HG02973 (cell line): ENCODE results near the gene ULK3.
"Not testable (repeated sequence)": the region's sequence is repeated elsewhere in the genome, so short reads cannot be mapped to it uniquely, and the experiment has no call there.

Source experiments
- ATAC-seq: cut with Tn5 transposase; IDR thresholded peaks from one replicate; pipeline ENCODE4 v1.9.1; 2021; ENCODE audit warnings: moderate library complexity; ENCODE audit not compliant: unreplicated experiment

The ULK3 gene

GRCh38 chr15:74842581-74843444 lies at the start of gene ULK3:
ULK3 (minus strand) TSS chr15:74843156; CDS start chr15:74843105, 51 bp downstream.
- ATAC-seq, result peak; percentile 77

DNA sequence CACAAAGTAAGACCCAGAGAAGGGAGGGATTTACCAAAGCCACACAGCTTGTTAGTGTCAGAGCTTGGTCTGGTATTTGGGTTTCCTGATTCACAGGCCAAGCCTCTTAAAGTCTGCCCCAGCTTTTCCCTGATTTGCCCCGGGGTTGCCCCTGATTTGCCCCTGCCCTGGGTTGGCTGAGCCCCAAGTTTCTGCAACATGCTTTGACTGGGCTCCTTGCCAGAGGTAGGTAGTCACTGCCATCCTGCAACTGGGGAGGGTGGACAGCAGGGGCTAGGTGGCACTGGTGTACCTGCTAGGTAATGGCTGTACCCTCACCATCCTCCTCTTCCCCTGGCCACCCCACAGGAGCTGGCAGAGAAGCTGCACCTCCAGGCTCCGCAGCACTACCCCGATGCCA lies 49.4 kb upstream of the ULK3 start:
- no peak for ATAC-seq

DNA sequence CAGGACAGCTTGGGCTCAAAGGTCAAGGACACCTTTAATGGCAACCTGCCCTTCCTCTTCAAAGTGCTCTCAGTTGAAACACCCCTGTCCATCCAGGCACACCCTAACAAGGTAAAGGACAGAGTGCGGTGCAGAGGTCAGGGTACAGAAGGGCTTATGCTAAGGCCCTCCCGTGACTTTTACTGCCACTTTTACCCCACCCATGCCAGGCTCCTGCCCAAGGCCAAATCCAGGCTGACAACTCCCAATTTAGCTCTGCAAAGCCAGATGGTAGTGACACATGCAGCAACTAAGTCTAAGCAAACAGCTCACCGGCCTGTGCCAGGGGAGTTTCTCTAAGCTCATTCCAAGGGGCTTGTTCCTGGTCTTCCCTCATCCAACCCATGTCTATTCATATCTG lies 48.5 kb upstream of the ULK3 start:
- ATAC-seq, result no peak

DNA sequence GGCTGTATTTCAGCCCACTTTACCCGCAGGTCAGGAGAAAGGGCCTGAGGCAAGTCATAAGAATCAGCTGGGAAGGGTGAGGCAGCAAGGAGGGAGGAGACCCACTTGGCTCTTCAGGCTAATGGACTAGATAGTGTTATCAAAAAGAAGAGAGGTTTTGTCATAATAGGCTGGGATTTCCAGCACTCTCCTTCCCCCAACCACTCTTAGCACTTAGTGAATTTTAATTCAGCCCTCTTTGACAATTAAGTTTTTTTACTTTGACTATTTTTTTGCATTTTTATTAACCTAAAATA lies 47.7 kb upstream of the ULK3 start:
- ATAC-seq, result no peak

GRCh38 chr15:74889883-74890664 lies 47.1 kb upstream of the ULK3 start, which contains the start of gene MPI:
MPI (plus strand) TSS chr15:74890042; CDS start chr15:74890074, 32 bp downstream.
- ATAC-seq, result peak; percentile 87

DNA sequence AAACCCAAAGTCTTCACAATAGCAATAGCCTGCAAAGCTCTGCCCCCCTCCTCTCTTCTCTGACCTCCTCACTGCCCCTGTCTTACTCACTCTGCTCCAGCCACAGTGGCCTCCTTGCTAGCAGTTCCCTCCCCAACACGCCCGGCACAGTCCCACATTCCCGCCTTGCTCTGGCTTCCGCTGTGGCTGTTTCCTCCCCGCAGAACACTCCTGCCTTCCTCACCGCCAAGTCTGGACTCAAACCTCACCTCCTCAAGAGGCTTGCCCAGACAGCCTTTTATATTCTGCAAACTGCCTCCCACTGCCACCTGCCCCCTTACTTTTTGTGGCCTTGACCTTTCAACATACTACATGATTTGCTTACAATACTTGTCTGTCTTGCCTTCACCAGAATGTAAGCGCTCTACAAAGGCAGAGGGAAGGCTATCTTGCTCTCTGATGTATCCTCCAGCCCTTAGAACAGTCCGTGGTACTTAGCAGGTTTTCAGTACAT lies 46.5 kb upstream of the ULK3 start:
- no peak for ATAC-seq

- ATAC-seq, result no peak
These were observed 45.8 kb upstream of the ULK3 start for GRCh38 chr15:74888716-74889115.

DNA sequence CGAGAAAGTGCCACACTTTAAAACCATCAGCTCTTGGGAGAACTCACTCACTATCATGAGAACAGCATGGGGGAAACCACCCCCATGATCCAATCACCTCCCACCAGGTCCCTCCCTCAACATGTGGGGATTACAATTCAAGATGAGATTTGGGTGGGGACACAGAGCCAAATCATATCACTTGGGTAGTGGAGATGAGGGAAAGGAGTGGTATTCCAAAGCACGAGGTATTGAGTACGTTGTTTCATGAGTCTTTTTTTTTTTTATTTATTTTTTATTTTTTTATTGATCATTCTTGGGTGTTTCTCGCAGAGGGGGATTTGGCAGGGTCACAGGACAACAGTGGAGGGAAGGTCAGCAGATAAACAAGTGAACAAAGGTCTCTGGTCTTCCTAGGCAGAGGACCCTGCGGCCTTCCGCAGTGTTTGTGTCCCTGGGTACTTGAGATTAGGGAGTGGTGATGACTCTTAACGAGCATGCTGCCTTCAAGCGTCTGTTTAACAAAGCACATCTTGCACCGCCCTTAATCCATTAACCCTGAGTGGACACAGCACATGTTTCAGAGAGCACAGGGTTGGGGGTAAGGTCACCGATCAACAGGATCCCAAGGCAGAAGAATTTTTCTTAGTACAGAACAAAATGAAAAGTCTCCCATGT lies 44.7 kb upstream of the ULK3 start:
- not testable (repeated sequence) for ATAC-seq

DNA sequence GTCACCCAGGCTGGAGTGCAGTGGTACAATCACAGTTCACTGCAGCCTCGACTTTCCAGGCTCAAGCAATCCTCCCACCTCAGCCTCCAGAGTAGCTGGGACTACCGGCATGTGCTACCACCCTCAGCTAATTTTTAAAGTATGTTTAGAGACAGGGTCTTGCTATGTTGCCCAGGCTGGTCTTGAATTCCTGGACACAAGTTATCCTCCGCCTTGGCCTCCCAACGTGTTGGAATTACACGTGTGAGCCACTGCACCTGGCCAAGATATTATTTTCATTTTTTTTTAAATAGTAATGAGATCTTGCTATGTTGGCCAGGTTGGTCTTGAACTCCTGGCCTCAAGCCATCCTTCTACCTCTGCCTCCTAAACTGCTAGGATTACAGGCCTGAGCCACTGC lies 42.5 kb upstream of the ULK3 start:
- no peak for ATAC-seq

- no peak for ATAC-seq
These were observed 41.7 kb upstream of the ULK3 start for GRCh38 chr15:74884428-74885223.

DNA sequence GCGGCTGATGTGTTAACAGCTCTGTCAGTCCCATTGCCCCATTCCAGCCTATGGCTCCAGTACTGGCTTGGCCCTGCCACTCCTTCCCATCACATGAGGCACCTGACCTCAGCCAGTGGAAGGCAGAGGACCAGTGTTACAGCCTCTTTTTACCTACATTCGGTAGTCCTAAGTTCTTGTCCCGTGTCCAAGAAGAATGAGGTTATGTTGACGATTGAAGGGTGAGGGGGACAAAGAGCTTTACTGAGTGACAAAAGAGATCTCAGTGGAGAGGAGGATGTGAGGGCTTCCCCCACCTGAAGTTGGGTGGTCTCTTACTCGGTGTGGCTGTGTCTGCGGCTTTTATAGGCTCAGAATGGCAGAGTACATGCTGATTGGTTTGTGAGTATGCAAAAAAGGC lies 39.6 kb upstream of the ULK3 start:
- no peak for ATAC-seq

- ATAC-seq, result no peak
These were observed 35.3 kb upstream of the ULK3 start for GRCh38 chr15:74878273-74878672.

GRCh38 chr15:74873756-74874424 lies 30.9 kb upstream of the ULK3 start:
- no peak for ATAC-seq

GRCh38 chr15:74873036-74873755 lies 30.2 kb upstream of the ULK3 start, which contains the start of gene SCAMP2:
SCAMP2 (minus strand) TSS chr15:74873365; CDS start chr15:74873255, 110 bp downstream.
- peak; percentile 69 for ATAC-seq

DNA sequence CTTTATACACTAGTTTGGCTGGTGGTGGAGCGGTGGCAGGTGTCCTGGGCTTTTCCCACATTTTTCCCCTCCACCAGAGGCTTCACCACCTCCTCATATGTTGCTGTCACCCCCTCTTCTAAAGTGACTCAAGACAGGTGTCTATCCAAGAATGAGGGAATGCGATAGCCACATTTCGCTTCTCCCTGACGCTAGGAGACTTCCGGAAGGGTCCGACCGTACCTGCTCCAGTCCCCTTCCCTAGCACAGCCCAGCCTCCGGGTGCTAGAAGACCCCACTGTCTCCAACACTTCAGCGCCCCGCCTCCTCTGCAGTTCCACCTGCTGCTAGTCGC lies 29.7 kb upstream of the ULK3 start:
- no peak for ATAC-seq

- ATAC-seq, result no peak
These were observed 27.7 kb upstream of the ULK3 start for GRCh38 chr15:74870436-74871215.

GRCh38 chr15:74869726-74870407 lies 26.9 kb upstream of the ULK3 start:
- ATAC-seq, result peak; percentile 59

- no peak for ATAC-seq
These were observed 26.4 kb upstream of the ULK3 start for GRCh38 chr15:74869372-74869725.
